Mesothelial cell of epicardium (in vitro differentiated cells): ENCODE data around the gene SLC16A6. TPM values are rescaled to one million over a fixed set of nuclear protein-coding genes. Genes with fewer than 3 reads are reported as not detected.
A peak's percentile ranks its signal among the peaks of the same experiment; 100 is the strongest.
"Not testable (repeated sequence)": the region's sequence is repeated elsewhere in the genome, so short reads cannot be mapped to it uniquely, and the experiment has no call there.

Source experiments
- DNase-seq, 2 experiments: peaks; one replicate each; pipeline ENCODE4 v3.0.0; 2021; ENCODE audit warnings: low spot score in 2 of 2; ENCODE audit not compliant: unreplicated experiment in 2 of 2
- H3K27ac Mint-ChIP-seq: 2 replicates; pipeline ENCODE4 v1.8.0; 2021; ENCODE audit warnings: mixed read lengths
- H3K27me3 Mint-ChIP-seq: 2 replicates; pipeline ENCODE4 v1.8.0; 2021; ENCODE audit warnings: low read depth, mixed read lengths
- H3K36me3 Mint-ChIP-seq: 2 replicates; pipeline ENCODE4 v1.8.0; 2021; ENCODE audit warnings: mixed read lengths
- H3K4me1 Mint-ChIP-seq: 2 replicates; pipeline ENCODE4 v1.8.0; 2021; ENCODE audit warnings: mixed read lengths
- H3K4me3 Mint-ChIP-seq: 2 replicates; pipeline ENCODE4 v1.8.0; 2021; ENCODE audit warnings: mild to moderate bottlenecking, moderate library complexity, mixed read lengths
- H3K9me3 Mint-ChIP-seq: 2 replicates; pipeline ENCODE4 v1.8.0; 2021; ENCODE audit warnings: mixed read lengths
- CTCF ChIP-seq: fragments of 200-600 bp; sonication (generic); IDR thresholded peaks from one replicate; pipeline ENCODE4 v1.5.0; 2021; ENCODE audit warnings: antibody characterized with exemption; ENCODE audit not compliant: unreplicated experiment
- total RNA-seq: library from RNA; stranded (reverse); gene quantifications from 3 replicates; pipeline ENCODE4 v1.2.1, GENCODE V29; 2021

Gene SLC16A6
- total RNA-seq, 1 donor from 2014 or later: 1.3 TPM

- Mint-ChIP-seq H3K4me3 (no peak overlapping the region), H3K36me3 (peaks cover 10% of the 10 kb centered on the region), H3K4me1 (peaks cover 10% of the 10 kb centered on the region), H3K27ac (no peak overlapping the region), H3K9me3 (no peaks in the 10 kb centered on the region), H3K27me3 (no peaks in the 10 kb centered on the region)
- DNase-seq: no peak
- TF ChIP-seq CTCF: no peak
Observed at GRCh38 chr17:68260051-68260762, 30.7 kb downstream of the SLC16A6 start.

DNA sequence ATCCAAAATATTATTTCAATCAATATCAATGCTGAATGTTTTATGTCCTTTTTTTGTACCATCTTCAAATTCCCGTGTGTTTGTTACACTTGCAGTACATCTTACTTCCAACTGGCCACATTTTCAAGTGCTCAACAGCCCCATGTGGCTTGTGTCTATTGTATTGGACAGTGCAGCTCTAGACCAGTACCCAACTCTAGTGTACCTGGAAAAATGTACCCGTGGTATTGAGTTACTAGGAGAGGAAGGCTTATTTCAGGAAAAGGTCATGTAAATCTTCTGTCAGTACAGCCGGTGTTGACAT is 31.3 kb downstream of the SLC16A6 start:
- not testable (repeated sequence) for H3K4me3 Mint-ChIP-seq, DNase-seq, H3K27me3 Mint-ChIP-seq, H3K9me3 Mint-ChIP-seq
- H3K27ac Mint-ChIP-seq: peak overlapping the region; percentile 14
- peaks cover 10% of the 10 kb centered on the region for H3K4me1 Mint-ChIP-seq
- H3K36me3 Mint-ChIP-seq: peaks cover 12% of the 10 kb centered on the region

- H3K27me3 Mint-ChIP-seq, H3K9me3 Mint-ChIP-seq: not testable (repeated sequence)
- Mint-ChIP-seq H3K36me3 (peaks cover 14% of the 10 kb centered on the region), H3K4me1 (peaks cover 10% of the 10 kb centered on the region), H3K4me3 (peak overlapping the region; percentile 39), H3K27ac (peak overlapping the region; percentile 34)
- DNase-seq: peak in 1 of 2 experiments; percentile 43
Observed at GRCh38 chr17:68258890-68259647, 31.9 kb downstream of the SLC16A6 start.

- DNase-seq: no peak
- no peak overlapping the region for H3K27ac Mint-ChIP-seq
- H3K9me3 Mint-ChIP-seq: no peaks in the 10 kb centered on the region
- TF ChIP-seq CTCF: no peak
- H3K4me1 Mint-ChIP-seq: peaks cover 10% of the 10 kb centered on the region
- H3K4me3 Mint-ChIP-seq: no peak overlapping the region
- peaks cover 17% of the 10 kb centered on the region for H3K36me3 Mint-ChIP-seq
- H3K27me3 Mint-ChIP-seq: no peaks in the 10 kb centered on the region
Observed at GRCh38 chr17:68257934-68258333, 33.0 kb downstream of the SLC16A6 start.

DNA sequence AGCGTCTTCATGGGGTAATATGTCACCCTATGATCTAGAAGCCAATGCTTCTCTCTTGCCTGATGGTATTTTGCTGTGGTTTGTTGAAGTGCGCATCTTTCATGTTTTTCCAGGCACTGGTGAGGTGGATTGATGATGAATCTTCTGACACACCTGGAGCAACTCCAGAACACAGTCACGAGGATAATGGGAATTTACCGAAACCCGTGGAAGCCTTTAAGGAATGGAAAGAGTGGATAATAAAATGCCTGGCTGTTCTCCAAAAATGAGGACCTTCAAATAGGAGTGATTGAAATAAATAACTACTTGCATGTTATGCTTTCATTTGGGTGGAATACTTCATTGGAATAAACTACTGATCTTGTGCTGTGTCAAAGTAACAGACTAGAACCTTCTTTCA is 34.2 kb downstream of the SLC16A6 start:
- DNase-seq, H3K4me3 Mint-ChIP-seq: not testable (repeated sequence)

DNA sequence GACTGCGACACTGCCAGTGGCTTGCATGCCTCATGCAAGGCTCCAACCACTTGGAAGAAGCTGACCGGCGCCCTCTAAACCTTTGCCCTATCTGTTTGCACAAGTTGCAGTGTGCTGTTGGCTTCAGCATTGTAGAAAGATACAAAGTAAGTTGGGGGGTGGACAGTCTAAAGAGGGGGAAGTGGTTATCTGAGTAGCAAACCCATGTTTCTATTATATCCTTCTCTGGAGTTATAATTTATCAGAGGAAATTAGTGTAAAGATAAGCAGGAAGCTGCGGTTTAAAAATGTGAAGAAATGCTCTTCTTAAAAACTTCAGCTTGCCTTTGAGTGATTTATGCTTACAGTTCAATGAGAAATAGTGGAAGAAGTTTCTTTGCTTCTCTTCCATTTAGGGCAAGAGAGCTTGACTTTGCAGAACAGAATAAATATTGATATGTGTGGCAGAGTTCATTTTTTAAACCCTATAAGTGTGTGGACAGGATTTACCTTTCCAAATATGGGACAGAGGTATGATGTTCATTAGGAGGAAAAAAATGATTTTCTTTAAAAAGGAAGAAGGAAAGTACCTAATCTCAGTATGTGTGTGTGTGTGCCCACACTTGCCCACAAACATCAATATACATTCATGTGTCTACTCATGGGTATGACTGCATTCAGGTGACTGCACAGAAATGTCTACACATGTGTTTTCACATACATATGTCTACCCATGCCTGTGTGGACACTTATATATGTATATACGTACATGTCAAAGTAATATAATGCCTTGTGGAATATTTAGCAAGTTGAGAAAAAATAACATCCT is 35.0 kb downstream of the SLC16A6 start:
- no peak for DNase-seq
- H3K4me1 Mint-ChIP-seq: peaks cover 10% of the 10 kb centered on the region
- H3K27me3 Mint-ChIP-seq: no peaks in the 10 kb centered on the region
- H3K36me3 Mint-ChIP-seq: peaks cover 22% of the 10 kb centered on the region
- H3K4me3 Mint-ChIP-seq: no peak overlapping the region
- TF ChIP-seq CTCF: no peak
- no peaks in the 10 kb centered on the region for H3K9me3 Mint-ChIP-seq
- H3K27ac Mint-ChIP-seq: no peak overlapping the region

More for the DNA sequence above, 34.2 kb downstream of the SLC16A6 start:
- Mint-ChIP-seq H3K36me3 (peaks cover 22% of the 10 kb centered on the region), H3K4me1 (peaks cover 10% of the 10 kb centered on the region)
- H3K27me3 Mint-ChIP-seq, H3K27ac Mint-ChIP-seq, H3K9me3 Mint-ChIP-seq: not testable (repeated sequence)

- Mint-ChIP-seq H3K36me3 (peaks cover 22% of the 10 kb centered on the region), H3K4me1 (peaks cover 10% of the 10 kb centered on the region)
Observed at GRCh38 chr17:68255151-68255550, 35.8 kb downstream of the SLC16A6 start.

GRCh38 chr17:68253426-68253825 is 37.5 kb downstream of the SLC16A6 start:
- H3K27ac Mint-ChIP-seq, DNase-seq, H3K4me3 Mint-ChIP-seq, H3K27me3 Mint-ChIP-seq, H3K4me1 Mint-ChIP-seq, H3K9me3 Mint-ChIP-seq: not testable (repeated sequence)
- peaks cover 22% of the 10 kb centered on the region for H3K36me3 Mint-ChIP-seq

More at GRCh38 chr17:68255151-68255550, 35.8 kb downstream of the SLC16A6 start:
- Mint-ChIP-seq H3K27me3 (no peaks in the 10 kb centered on the region), H3K27ac (no peak overlapping the region), H3K4me3 (no peak overlapping the region), H3K9me3 (no peaks in the 10 kb centered on the region)
- TF ChIP-seq CTCF: no peak
- DNase-seq: no peak
